ENCODE data around the gene KCNQ4.

- TF ChIP-seq CTCF (IDR thresholded peaks at IDR 0.05; ENCODE audit: low read depth, low read length, poor library complexity, severe bottlenecking) (no peak), EZH2phosphoT487 (IDR thresholded peaks at IDR 0.05; ENCODE audit: borderline replicate concordance, low read length) (no peak)
These were observed 24.8 kb upstream of the KCNQ4 start for GRCh38 chr1:40758578-40759343.

Measured in DOHH2 (cell line).